T follicular helper cell (primary cell): ENCODE data around the gene OR2T3.
A peak's percentile ranks its signal among the peaks of the same experiment; 100 is the strongest.
"Not testable (repeated sequence)": the region's sequence is repeated elsewhere in the genome, so short reads cannot be mapped to it uniquely, and the experiment has no call there.

ENCODE experiments used
- DNase-seq: peaks from one replicate; pipeline ENCODE4 v3.0.0-alpha.2; 2020; ENCODE audit warnings: low read depth

OR2T3 gene

DNA sequence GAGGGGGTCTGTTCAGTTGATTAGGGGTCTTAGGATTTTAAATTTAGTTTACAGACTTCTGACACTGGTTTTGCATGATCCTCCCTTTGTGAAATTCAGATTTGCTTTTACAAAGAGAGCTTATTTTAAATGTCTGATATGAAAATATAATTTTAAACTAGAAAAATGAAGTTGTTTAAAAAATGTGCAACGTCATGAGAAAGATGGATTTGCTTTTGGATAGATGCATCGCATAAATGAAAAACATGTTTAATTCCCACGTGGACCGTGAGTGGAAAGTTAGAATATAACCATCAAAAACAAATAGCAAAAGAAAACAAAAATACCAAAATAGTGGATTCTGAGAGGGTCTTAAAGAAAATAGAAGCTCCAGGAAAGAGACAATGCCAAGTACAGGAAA lies 2.0 kb upstream of the OR2T3 start:
- DNase-seq = no peak

DNA sequence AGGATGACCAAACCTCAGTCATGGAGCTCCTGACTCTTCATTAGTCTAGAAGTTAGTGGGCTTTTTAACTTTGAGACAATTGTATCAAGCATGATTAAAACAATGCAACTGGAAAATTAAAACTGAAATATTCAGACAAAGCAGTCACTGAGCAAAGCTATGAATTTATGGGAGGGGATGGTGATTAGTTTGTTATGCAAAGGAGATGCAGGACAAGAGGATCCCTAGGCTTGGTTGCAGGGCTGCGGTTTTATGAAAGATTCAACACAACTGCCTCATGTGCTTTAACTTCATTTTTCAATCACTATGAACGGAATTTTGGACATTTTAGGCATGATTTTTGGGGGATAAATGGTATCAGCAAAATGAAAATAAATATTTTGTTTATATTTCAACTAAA lies 1.0 kb upstream of the OR2T3 start:
- not testable (repeated sequence) for DNase-seq

- not testable (repeated sequence) for DNase-seq
Measured at GRCh38 chr1:248475660-248476059, 2.5 kb downstream of the OR2T3 start.

GRCh38 chr1:248481686-248482579 lies 8.8 kb downstream of the OR2T3 start:
- peak; percentile 0 for DNase-seq

- DNase-seq = not testable (repeated sequence)
Measured at GRCh38 chr1:248488289-248488688, 15.1 kb downstream of the OR2T3 start, which contains the start of gene OR2T5. Gene OR2T5 (plus strand): TSS chr1:248488589. CDS start chr1:248488589, 0 bp downstream.

DNA sequence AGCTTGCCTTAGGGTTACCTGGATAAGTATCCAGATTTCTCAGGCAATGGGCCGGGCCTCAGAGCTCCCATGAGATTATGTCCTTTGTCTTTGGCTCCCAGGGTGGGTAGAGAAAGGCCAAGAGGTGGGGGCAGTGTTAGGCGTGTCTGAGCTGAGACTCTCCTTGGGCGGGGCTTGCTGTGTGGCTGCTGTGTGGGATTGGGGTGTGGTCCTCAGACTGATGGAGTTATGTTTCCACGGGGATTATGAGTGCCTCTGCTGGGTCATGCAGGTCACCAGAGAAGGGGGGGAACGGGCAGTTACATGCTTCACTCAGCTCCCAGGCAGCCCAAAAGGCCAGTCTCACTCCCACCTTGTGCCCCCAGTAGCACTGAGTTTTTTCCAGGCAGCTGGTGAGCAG lies 23.5 kb downstream of the OR2T3 start:
- DNase-seq = not testable (repeated sequence)

GRCh38 chr1:248500305-248501035 lies 27.3 kb downstream of the OR2T3 start:
- not testable (repeated sequence) for DNase-seq

DNA sequence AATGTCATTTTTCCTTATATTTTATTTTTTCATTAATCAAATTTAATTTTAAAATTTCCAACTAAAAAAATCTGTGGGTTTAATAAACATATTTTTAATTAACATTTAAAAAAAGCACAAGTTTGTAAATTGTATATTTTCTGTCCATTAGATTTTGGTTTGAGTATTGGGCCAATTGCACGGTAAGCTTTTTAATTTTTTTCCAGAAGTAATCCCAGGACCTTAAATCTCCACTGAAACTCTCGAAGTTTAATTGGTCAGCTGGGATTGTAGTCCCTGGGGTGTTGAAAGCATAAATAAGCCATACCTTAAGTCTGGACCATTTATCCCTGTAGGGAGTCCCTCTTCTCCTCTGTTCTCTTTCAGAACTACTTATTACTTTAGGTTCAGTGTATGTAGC lies 34.6 kb downstream of the OR2T3 start, which contains the start of gene OR2G6:
OR2G6 (plus strand) TSS at position 301 of the 400 bp plus-strand sequence. CDS start 13,574 bp downstream, outside the sequence.
- DNase-seq = not testable (repeated sequence)

DNA sequence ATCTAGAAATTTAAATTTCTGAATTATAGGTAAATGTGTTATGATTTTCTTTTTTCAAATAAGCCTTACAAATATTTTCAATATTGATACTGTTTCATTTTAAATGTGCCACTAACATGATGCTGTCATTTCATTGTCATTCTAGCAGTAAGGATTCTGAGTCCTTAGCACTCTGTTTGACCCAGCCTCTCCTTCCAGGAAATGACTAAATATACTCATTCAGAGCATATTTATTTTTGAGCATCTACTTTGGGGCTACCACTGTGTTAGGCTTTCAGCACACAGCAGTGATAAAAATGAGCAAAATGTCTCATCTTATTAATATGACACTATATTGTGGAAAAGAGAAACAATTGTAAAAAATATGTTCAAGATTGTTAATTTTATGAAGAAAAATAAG lies 37.1 kb downstream of the OR2T3 start:
- not testable (repeated sequence) for DNase-seq

- DNase-seq = no peak
Measured at GRCh38 chr1:248521856-248522255, 48.7 kb downstream of the OR2T3 start.
